Lung (tissue), 12 donors: ENCODE measurements around the gene C19orf44. TPM values are rescaled to one million over a fixed set of nuclear protein-coding genes. Genes with fewer than 3 reads are reported as not detected.

ENCODE experiments used
- ATAC-seq: fragments of 200-7000 bp; cut with Tn5 transposase; one replicate; pipeline ENCODE4 v1.9.1; 2020; ENCODE audit warnings: moderate number of reproducible peaks; ENCODE audit not compliant: insufficient read depth, low FRiP score
- DNase-seq, 3 donors: peaks; one replicate each; pipeline ENCODE4 v3.0.0-alpha.2; 2013 to 2017
- H3K27ac ChIP-seq, 2 donors: one replicate each; pipeline ENCODE4 v1.5.1; 2013; ENCODE audit warnings: mild to moderate bottlenecking in 2 of 2, moderate library complexity in 2 of 2, control low read depth in 1 of 2, inconsistent platforms in 1 of 2, low read depth in 1 of 2, low read length in 1 of 2
- H3K27me3 ChIP-seq, 3 donors: one replicate each; pipeline ENCODE4 v1.5.1; 2013; ENCODE audit warnings: low read length in 2 of 3; ENCODE audit not compliant: control insufficient read depth in 3 of 3, insufficient read depth in 3 of 3
- H3K36me3 ChIP-seq, 4 donors: one replicate each; pipeline ENCODE4 v1.5.1; 2013; ENCODE audit warnings: low read length in 4 of 4, mild to moderate bottlenecking in 1 of 4, moderate library complexity in 1 of 4; ENCODE audit not compliant: control insufficient read depth in 4 of 4, insufficient read depth in 4 of 4
- H3K4me1 ChIP-seq, 5 donors: one replicate each; pipeline ENCODE4 v1.5.1; 2013; ENCODE audit warnings: low read length in 5 of 5, mild to moderate bottlenecking in 2 of 5, moderate library complexity in 1 of 5; ENCODE audit not compliant: control insufficient read depth in 5 of 5, insufficient read depth in 5 of 5
- H3K4me3 ChIP-seq: one replicate; pipeline ENCODE4 v1.5.1; 2013; ENCODE audit warnings: mild to moderate bottlenecking, control low read depth, moderate library complexity
- H3K9ac ChIP-seq, 2 donors: one replicate each; pipeline ENCODE4 v1.5.1; 2013; ENCODE audit warnings: low read length in 2 of 2, control low read depth in 1 of 2; ENCODE audit not compliant: insufficient read depth in 1 of 2
- H3K9me3 ChIP-seq, 4 donors: one replicate each; pipeline ENCODE4 v1.5.1; 2013; ENCODE audit warnings: low read length in 3 of 4, mild to moderate bottlenecking in 1 of 4, moderate library complexity in 1 of 4; ENCODE audit not compliant: control insufficient read depth in 4 of 4, insufficient read depth in 3 of 4
- CTCF ChIP-seq: IDR thresholded peaks from 2 replicates; pipeline ENCODE4 v1.5.1; 2012; ENCODE audit warnings: mild to moderate bottlenecking; ENCODE audit errors: control extremely low read depth, extremely low read depth
- WGBS, 2 donors: extraction: QIAGEN DNeasy Blood & Tissue Kit; methylation state at CpG; one replicate each; pipeline ENCODE4 v1.1.7; 2013; 5-methylcytosine and 5-hydroxymethylcytosine counted together
- polyA plus RNA-seq, 2 donors: library from polyadenylated mRNA; stranded (reverse); fragments of 200-250 nt; gene quantifications; one replicate each; pipeline ENCODE4 v1.2.1, GENCODE V29; 2013
- total RNA-seq, 2 donors: library from RNA; depleted of rRNA in 1 of 2; stranded (reverse); fragments of >200 nt in 1 of 2; gene quantifications; one replicate each; pipeline ENCODE4 v1.2.1, GENCODE V29; 2014 to 2021
- donor health status: control.
- donor health status: control.
- donor health status: Bipolar disorder and iron deficiency.
- donor health status: healthy.
- donor health status: DM: yes; HTN: yes; CAD: no.

C19orf44 gene
- total and polyA plus RNA-seq, 4 donors: 3.1 to 9.4 (median 4.6) TPM

GRCh38 chr19:16455489-16455888, 40.7 kb upstream of the C19orf44 start:
- H3K27ac ChIP-seq: no peak overlapping the region
- no peak for DNase-seq

GRCh38 chr19:16456652-16457194, 39.5 kb upstream of the C19orf44 start:
- DNase-seq (no peak), ATAC-seq (no peak)
- TF ChIP-seq CTCF: no peak
- WGBS, 2 donors: 42 to 63% methylated on average over 11 of the region's 11 CpGs
- no peaks in the 10 kb centered on the region for H3K27me3 ChIP-seq
- H3K36me3 ChIP-seq: no peaks in the 10 kb centered on the region
- no peaks in the 10 kb centered on the region for H3K9me3 ChIP-seq
- peaks cover 9 to 25% (median 19%) of the 10 kb centered on the region in 5 donors for H3K4me1 ChIP-seq
- H3K4me3 ChIP-seq: no peak overlapping the region
- no peak overlapping the region for H3K9ac ChIP-seq
- H3K27ac ChIP-seq: peak overlapping the region; percentile 30 to 56

More at GRCh38 chr19:16455489-16455888, 40.7 kb upstream of the C19orf44 start:
- Histone ChIP-seq H3K9ac (no peak overlapping the region), H3K9me3 (no peaks in the 10 kb centered on the region), H3K4me3 (no peak overlapping the region), H3K27me3 (no peaks in the 10 kb centered on the region), H3K36me3 (no peaks in the 10 kb centered on the region), H3K4me1 (peaks cover 9 to 25% (median 19%) of the 10 kb centered on the region in 5 donors)
- TF ChIP-seq CTCF: no peak
- WGBS, 2 donors: 90 to 92% methylated on average over 5 of the region's 5 CpGs
- no peak for ATAC-seq

- peak; percentile 45 to 59 (median 52) for DNase-seq
- 7 to 11% methylated on average over 15 to 16 of the region's 16 CpGs for WGBS, 2 donors
- H3K4me1 ChIP-seq: peaks cover 9 to 26% (median 19%) of the 10 kb centered on the region in 5 donors
Measured at GRCh38 chr19:16457195-16457953, 38.8 kb upstream of the C19orf44 start.

More at GRCh38 chr19:16457195-16457953, 38.8 kb upstream of the C19orf44 start:
- Histone ChIP-seq H3K9ac (no peak overlapping the region), H3K9me3 (no peaks in the 10 kb centered on the region), H3K27ac (peak overlapping the region; percentile 37 to 56), H3K27me3 (no peaks in the 10 kb centered on the region), H3K36me3 (no peaks in the 10 kb centered on the region), H3K4me3 (no peak overlapping the region)
- peak; percentile 42 for ATAC-seq
- TF ChIP-seq CTCF: no peak
